Measurements from ENCODE around the gene EPS8.
A peak's percentile ranks its signal among the peaks of the same experiment; 100 is the strongest.
"Not testable (repeated sequence)": the region's sequence is repeated elsewhere in the genome, so short reads cannot be mapped to it uniquely, and the experiment has no call there.

The EPS8 gene

DNA sequence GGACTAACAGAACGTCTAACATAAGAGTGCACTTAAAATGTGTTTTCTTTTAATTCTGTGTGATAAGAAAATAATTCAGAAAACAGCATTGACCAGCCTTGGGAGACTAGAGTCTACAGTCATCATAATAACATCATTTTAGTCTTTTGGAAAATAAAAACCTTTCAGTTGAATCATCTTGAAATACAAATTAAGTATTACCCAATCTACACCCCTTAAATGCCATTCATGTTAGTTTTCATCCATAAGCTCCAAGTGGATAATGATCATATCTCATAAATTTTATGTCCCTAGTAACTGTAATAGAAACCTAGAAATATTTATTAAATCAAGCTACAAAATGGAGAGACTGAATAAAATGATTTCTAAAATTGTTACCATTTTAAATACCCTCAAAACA lies 32.4 kb downstream of the EPS8 start:
- DNase-seq (ENCODE audit: low read depth): peak; percentile 53

DNA sequence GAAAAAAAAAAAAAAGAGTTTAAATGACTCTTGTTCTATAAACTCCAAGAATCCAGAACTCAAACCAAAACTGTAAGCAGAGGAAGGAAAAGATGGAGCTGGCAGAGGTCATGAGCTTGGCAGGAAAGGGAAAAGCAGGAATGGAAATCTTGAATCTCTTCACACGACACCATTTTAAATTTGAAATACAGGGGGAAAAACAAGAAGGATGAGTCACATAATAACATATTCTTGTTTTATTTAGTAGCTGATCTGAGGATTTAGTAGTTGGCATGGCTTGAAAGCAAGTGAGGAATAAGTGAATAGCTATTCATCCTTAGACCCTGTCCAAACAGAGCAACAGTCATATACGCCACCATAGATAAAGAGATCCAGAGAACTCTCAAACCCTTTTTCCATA lies 35.0 kb downstream of the EPS8 start:
- peak; percentile 77 for DNase-seq (ENCODE audit: low read depth)

DNA sequence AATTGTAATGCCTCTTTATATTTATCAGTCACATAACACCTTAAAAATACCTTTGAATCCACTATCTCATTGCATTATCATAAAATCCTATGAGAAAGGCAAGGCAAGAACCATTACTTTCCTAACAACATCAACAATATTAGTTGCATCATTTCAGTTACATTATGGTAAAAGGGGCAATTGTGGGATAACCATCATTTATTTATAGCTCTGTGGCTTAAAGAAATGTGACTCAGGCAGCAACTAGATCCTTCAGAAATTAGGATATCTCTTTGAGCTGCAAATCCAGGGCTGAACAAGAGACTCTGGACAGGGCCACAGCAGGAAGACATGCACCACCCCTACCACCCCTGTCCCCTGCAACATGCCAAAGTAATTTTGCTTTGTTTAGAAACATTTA lies 36.4 kb downstream of the EPS8 start:
- peak; percentile 79 for DNase-seq (ENCODE audit: low read depth)

DNA sequence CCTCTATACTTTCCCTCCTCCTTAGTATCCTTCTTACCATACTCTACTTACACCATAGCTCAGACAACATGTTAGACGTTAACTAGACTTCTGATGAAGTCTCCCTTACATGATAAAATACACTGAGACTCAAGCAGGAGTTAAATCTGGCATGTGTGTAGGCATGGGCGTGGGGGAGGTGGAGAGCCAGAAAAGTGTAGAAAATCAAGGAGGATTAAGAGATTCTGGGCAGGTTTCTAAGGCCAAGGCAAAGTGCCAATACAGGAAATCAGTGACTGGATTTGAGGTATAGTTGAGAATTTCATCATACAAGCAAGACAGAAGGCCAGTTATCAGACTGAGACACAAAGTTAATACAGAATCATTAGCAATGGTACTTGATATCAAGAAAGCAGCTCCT lies 37.4 kb downstream of the EPS8 start:
- DNase-seq (ENCODE audit: low read depth): peak; percentile 76

DNA sequence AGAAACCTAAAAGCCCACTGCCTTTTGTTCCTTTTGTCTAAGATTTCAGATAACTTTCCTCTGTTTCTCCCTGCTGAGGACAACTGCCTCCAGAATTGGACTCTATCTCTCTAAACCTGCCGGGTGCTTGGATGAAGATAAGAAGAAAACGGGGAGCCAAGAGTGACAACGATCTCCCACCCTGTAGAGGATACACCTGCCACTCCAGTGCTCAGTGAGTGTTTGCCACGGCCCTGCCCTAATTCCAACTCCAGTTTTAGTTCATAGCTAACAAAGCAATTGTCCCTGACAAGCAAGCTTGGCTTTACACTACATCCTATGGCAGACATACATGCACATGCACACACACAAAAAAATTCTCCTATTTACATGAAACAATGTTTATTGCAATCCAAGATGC lies 39.3 kb downstream of the EPS8 start:
- no peak for DNase-seq (ENCODE audit: low read depth)

- not testable (repeated sequence) for DNase-seq (ENCODE audit: low read depth)
These were observed 47.3 kb downstream of the EPS8 start for GRCh38 chr12:15741870-15742269.

DNA sequence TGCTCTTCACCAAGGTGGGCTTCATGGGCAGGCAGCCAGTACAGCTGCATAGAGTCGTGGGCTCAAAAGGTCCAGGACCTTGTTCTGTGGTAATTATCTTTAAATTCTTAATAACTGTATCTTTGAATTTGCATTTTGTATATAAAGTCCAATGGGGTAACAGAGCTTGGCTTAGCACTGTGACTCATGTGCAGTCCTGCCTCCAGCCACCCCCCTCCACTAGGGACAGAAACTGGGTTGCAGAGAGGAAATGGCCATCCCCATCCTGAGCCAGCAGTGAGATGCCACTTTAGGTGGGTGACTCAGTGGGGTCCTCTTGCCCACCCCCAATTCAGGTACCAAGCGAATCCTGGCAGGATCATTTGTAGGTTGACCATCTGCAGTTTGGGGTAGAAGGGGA lies 48.1 kb downstream of the EPS8 start:
- no peak for DNase-seq (ENCODE audit: low read depth)

DNA sequence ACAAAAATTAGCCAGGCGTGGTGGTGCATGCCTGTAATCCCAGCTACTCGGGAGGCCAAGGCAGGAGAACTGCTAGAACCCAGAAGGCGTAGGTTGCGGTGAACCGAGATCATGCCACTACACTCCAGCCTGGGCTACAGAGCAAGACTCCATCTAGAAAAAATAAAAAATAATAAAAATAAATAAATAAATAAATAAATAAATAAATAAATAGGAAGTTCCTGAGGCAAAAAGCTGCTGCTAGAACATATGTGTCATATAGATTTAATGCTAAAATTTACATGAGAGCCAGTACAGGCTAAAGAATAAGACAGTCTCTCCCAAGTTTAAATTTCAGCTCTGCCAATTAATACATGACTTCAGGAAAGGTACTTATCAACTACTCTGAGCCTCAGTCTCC lies 48.8 kb downstream of the EPS8 start:
- DNase-seq (ENCODE audit: low read depth): not testable (repeated sequence)

GRCh38 chr12:15738438-15739015 lies 50.7 kb downstream of the EPS8 start:
- no peak for DNase-seq (ENCODE audit: low read depth)

GRCh38 chr12:15735837-15736615 lies 53.2 kb downstream of the EPS8 start:
- no peak for DNase-seq (ENCODE audit: low read depth)

DNA sequence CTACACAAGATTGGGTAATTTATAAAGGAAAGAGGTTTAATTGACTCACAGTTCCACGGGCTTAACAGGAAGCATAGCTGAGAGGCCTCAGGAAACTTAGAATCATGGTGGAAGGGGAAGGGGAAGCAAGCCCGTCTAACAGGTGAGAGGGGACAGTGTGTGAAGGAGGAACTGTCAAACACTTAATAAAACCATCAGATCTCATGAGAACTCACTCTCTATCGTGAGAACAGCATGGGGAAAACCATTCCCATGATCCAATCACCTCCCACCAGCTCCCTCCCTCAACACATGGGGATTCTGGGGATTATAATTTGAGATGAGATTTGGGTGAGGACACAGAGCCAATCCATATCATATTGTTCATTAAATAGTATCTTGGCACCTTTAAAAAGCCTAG lies 56.1 kb downstream of the EPS8 start:
- DNase-seq (ENCODE audit: low read depth): no peak

DNA sequence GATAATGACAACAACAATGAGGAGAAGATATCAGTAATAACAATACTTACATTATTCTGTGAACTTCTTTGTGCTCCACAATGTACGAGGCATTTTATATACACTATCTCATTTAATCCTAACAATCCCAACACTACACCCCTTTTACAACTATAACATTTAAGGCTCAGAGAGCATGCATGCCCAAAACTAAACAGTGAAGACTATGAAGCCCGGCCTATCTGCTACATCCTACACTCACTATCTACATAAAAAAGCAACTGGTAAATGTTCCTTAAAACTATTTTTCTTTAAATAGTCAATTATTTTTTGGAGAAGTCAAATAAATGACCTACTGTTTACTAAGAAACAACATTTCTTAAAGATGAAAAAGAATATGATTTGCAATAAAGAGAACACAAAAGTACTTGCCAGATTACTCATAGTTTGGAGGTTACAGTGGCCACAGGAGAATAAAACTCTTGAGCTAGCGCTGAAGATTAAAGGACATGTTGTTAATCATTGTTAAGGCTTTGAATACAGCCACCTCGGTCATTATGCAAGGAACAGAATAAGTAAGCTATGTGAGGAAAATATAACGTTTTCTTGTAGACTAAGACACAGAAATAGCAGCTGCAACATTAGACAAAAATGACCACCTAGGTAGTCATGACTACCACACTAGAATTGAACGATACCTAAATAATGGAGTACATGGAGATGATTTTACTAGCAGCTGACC lies 56.7 kb downstream of the EPS8 start:
- DNase-seq (ENCODE audit: low read depth): peak; percentile 66

DNA sequence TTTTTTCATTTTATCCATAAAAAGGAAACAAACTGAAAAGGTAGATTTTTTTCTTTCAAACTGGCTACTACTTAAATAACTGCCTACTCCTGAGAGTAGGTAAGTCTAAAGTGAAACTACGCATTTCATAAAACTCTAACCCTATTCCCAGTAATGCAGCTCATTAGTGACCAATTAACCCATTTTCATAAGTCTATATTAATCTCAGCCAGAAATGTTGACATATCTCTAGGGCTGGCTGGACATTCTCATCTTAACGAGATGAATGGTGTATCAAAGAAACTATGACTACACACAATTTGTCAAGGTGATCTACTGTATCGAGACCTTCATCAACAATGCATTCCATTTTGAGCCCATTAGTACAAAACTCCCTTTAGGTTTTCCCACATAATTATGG lies 57.2 kb downstream of the EPS8 start:
- no peak for DNase-seq (ENCODE audit: low read depth)

DNA sequence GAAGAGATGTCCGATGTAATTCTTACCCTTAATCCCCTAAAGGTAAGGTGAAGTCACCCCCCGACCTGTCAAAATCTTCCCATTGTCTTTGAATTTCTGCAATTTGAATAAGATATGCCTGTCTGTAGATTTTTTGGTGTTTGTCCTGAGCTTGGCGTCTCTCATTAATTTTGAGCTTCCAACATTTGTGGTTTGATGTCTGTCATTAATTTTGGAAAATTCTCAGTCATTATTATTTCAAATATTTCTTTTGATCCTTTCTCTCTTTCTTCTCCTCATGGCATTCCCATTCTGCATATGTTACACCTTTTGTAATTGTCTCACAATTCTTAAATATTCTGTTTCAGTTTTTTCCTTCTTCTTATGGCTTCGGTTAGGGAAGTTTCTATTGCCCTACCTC lies 60.1 kb downstream of the EPS8 start:
- DNase-seq (ENCODE audit: low read depth): no peak

DNA sequence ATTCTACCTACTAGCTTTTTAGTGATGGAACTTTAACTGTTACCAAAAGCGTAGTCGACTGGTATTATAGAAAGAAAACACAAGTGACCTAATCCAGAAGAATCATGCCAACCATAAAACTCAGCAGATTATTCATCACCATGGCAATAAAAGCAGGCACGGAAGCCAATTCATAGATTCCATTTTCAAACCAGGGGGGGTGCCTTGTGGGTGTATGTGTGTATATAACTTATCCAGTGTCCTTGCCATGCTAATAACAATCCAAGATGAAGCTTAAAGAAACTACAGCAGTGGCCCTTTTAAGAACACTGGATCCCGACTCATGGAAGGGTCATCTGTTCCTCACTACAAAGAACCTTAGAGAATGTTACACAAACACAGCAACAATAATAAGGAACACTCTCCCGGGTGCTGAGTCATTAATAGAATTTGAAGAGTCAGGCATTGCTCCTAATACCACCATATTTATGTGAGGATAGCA lies 61.0 kb downstream of the EPS8 start:
- DNase-seq (ENCODE audit: low read depth): peak; percentile 85

GRCh38 chr12:15726878-15727150 lies 62.4 kb downstream of the EPS8 start:
- no peak for DNase-seq (ENCODE audit: low read depth)

GRCh38 chr12:15726027-15726877 lies 62.9 kb downstream of the EPS8 start:
- peak; percentile 43 for DNase-seq (ENCODE audit: low read depth)

- no peak for DNase-seq (ENCODE audit: low read depth)
These were observed 66.2 kb downstream of the EPS8 start for GRCh38 chr12:15722951-15723350.

- DNase-seq (ENCODE audit: low read depth): peak; percentile 66
These were observed 67.7 kb downstream of the EPS8 start for GRCh38 chr12:15721316-15722115.

DNA sequence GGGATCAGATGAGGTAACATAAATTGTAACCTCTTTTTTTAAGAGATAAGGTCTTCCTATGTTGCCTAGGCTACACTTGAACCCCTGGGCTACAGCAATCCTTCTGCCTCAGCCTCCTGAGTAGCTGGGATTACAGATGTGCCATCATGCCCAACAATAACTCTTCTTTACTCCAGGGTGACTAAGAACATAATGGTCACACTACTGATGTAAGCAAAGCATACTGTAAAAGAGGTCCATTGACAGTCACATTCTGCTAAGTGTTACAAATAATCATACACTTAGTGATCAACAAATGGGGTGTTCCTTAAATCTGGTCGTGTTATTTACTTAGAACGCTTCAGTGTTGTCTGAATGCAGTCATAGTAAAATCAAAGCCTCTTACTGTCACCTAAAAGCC lies 68.9 kb downstream of the EPS8 start:
- DNase-seq (ENCODE audit: low read depth): no peak

- DNase-seq (ENCODE audit: low read depth): peak; percentile 48
These were observed 70.0 kb downstream of the EPS8 start for GRCh38 chr12:15719230-15719629.
